ENCODE measurements around the gene EDNRA.

EDNRA gene

DNA sequence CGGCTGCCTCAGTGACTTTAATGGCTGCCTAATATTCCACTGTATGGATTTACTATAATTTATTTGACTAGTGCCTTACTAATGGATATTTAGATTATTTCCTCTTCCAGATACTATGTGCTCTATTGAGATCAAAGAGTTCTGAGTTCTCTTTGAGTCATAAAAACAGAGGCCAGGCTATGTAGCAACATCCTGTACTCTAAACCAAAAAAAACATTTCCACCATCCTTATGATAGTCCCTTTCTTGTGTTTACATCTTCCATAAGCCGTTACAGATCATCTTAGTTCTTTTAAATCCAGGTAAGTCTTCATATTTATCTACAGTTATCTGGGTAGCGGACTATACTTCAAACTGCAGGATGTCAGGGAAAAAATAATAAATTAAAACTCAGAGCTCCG, 79.7 kb downstream of the EDNRA start:
- no peaks in the 10 kb centered on the region for H3K4me1 Mint-ChIP-seq
- ATAC-seq (replicated peaks; ENCODE audit: extremely low read depth, poor library complexity, severe bottlenecking) (no peak), DNase-seq (ENCODE audit: low spot score in 2 of 2) (no peak)
- no peak overlapping the region for H3K4me3 Mint-ChIP-seq
- no peaks in the 10 kb centered on the region for H3K36me3 Mint-ChIP-seq (ENCODE audit: insufficient read depth)
- H3K9me3 Mint-ChIP-seq: no peaks in the 10 kb centered on the region
- no peak overlapping the region for H3K27ac Mint-ChIP-seq (ENCODE audit: low read depth)
- peaks cover 8% of the 10 kb centered on the region for H3K27me3 Mint-ChIP-seq

DNA sequence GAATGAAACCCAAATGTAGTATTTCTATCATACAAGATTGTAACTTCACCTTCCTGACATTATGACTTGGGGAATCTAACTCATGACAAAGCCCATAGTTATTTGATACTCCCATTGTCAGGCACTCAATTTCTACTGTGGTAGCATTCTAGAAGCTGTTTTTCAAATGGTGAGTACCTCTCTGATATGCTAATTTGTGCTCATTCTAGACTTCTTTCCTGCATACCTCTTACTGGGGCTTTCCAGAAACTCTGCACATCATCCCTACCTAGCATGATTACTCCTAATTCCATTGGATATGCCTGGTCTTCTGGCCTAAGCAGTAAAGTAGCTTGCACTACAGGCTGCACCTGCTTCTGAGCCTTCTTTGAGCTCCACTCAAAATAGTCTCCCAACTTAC, 85.9 kb downstream of the EDNRA start:
- DNase-seq (ENCODE audit: low spot score in 2 of 2) (no peak), ATAC-seq (replicated peaks; ENCODE audit: extremely low read depth, poor library complexity, severe bottlenecking) (no peak)
- Mint-ChIP-seq H3K27ac (ENCODE audit: low read depth) (no peak overlapping the region), H3K4me3 (no peak overlapping the region), H3K27me3 (peaks cover 60% of the 10 kb centered on the region), H3K36me3 (ENCODE audit: insufficient read depth) (no peaks in the 10 kb centered on the region), H3K9me3 (no peaks in the 10 kb centered on the region), H3K4me1 (no peaks in the 10 kb centered on the region)

DNA sequence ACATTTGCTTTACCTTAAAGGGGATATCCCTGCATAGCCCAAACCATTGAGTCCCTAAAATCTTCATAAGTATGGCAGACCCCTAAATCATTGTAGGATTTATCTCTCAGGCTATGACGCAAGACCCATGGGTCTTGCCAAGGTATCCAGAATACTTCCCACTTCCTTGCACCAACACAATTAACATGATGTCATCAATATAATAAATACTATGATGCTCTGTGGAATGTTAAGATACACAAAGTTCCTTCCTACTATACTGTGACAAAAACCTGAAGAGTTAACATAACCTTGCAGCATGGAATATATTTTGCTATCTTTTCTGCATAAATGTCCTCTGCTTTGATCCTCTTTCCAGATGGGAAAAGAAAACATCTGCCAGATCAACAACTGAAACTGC, 86.4 kb downstream of the EDNRA start:
- Mint-ChIP-seq H3K4me1 (no peaks in the 10 kb centered on the region), H3K27ac (ENCODE audit: low read depth) (no peak overlapping the region), H3K9me3 (no peaks in the 10 kb centered on the region), H3K27me3 (peaks cover 60% of the 10 kb centered on the region), H3K36me3 (ENCODE audit: insufficient read depth) (no peaks in the 10 kb centered on the region), H3K4me3 (no peak overlapping the region)
- ATAC-seq (replicated peaks; ENCODE audit: extremely low read depth, poor library complexity, severe bottlenecking): no peak
- DNase-seq (ENCODE audit: low spot score in 2 of 2): no peak

DNA sequence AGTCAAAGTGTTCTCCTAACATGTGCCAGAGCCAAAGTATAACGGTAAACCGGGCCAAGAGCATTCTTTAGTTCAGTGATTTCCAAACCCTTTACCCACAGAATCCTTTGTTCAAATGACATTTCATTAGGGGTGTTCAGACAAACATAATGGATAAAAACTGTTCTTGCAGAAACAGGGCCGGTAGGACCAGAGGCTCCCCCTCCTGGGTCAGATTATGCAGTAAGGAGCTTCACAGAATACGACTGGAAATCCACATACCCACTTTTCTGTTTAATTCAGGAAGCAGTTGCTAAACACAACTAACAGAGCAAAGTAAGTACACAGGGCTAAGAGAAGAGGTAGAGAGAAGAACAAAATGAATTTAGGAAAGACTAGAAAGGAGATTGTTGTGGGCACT, 89.7 kb downstream of the EDNRA start:
- Mint-ChIP-seq H3K36me3 (ENCODE audit: insufficient read depth) (no peaks in the 10 kb centered on the region), H3K27me3 (peaks cover 52% of the 10 kb centered on the region), H3K4me1 (no peaks in the 10 kb centered on the region), H3K9me3 (no peaks in the 10 kb centered on the region), H3K27ac (ENCODE audit: low read depth) (no peak overlapping the region), H3K4me3 (no peak overlapping the region)
- ATAC-seq (replicated peaks; ENCODE audit: extremely low read depth, poor library complexity, severe bottlenecking): no peak
- DNase-seq (ENCODE audit: low spot score in 2 of 2): no peak

DNA sequence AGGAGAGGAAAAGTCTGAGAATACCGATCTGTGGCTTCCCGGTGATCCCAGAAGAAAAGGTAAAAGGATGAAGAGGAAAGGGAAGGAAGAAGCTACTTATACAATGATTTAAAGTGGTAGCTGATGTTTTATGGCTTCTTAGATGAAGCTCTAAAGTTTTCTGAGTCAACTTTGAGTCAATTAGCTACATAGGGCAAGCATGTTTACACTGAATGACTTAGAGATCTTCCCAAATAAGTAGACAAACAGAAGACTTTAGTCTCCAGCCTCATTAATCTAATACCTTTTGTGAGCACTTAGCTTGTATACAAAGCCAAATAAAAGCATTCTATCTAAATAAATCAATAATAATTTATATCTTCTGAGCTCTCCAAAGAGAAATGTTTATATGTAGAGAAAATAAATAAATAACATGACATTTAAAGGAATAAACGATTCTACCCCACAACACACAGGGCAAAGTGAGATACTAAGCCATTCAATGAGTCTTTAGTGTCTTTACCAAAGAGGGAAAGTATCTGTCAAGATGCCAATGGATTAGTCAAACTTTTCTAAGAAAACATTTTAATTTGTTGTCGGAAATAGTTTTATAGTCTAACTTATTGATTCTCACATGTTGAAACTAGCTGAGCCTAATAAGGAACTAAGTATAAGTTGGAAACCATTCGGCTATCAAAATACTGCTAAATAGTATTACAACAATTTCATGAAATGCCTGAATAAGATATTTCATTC, 90.3 kb downstream of the EDNRA start:
- ATAC-seq (replicated peaks; ENCODE audit: extremely low read depth, poor library complexity, severe bottlenecking) (no peak), DNase-seq (ENCODE audit: low spot score in 2 of 2) (no peak)
- Mint-ChIP-seq H3K36me3 (ENCODE audit: insufficient read depth) (no peaks in the 10 kb centered on the region), H3K9me3 (no peaks in the 10 kb centered on the region), H3K4me3 (no peak overlapping the region), H3K4me1 (no peaks in the 10 kb centered on the region), H3K27me3 (peaks cover 47% of the 10 kb centered on the region), H3K27ac (ENCODE audit: low read depth) (no peak overlapping the region)

DNA sequence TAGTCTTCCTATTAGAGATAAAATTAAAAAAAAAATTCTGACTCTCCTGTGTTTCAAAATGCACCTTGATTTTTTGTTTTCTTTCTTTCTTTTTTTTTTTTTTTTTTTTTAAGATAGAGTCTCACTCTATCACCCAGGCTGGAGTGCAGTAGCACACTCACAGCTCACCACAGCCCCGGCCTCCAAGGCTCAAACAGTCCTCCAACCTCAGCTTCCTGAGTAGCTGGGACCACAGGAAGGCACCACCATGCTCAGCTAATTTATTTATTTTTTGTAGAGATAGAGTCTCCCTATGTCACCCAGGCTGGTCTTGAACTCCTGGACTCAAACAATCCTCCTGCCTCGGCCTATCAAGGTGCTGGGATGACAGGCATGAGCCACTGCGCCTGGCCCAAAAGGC, 95.2 kb downstream of the EDNRA start:
- DNase-seq (ENCODE audit: low spot score in 2 of 2) (no peak), ATAC-seq (replicated peaks; ENCODE audit: extremely low read depth, poor library complexity, severe bottlenecking) (no peak)
- Mint-ChIP-seq H3K4me3 (no peak overlapping the region), H3K4me1 (no peaks in the 10 kb centered on the region), H3K9me3 (no peaks in the 10 kb centered on the region), H3K36me3 (ENCODE audit: insufficient read depth) (no peaks in the 10 kb centered on the region), H3K27ac (ENCODE audit: low read depth) (no peak overlapping the region), H3K27me3 (peaks cover 9% of the 10 kb centered on the region)

DNA sequence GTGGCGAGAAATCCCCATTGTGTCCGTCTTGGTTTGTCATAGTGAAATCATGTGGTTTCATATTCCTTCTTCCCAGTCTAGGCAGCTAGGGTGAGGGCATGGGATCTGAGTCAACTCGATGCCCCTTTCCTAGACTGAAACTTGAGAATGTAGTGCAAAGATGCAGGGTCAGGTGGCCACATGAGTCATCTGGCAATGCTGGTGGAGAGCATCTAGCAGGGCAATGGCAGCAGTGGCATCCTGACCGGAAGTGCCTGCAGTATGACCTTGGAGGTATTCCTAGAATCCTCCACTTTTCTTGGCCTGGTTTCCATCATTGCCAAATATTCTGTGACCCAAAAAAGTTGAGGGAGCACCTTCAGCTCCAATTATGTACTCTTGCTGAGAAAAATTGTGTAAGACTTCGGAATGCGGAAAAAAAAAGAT, 97.2 kb downstream of the EDNRA start:
- no peaks in the 10 kb centered on the region for H3K36me3 Mint-ChIP-seq (ENCODE audit: insufficient read depth)
- peaks cover 7% of the 10 kb centered on the region for H3K27me3 Mint-ChIP-seq
- ATAC-seq (replicated peaks; ENCODE audit: extremely low read depth, poor library complexity, severe bottlenecking): no peak

DNA sequence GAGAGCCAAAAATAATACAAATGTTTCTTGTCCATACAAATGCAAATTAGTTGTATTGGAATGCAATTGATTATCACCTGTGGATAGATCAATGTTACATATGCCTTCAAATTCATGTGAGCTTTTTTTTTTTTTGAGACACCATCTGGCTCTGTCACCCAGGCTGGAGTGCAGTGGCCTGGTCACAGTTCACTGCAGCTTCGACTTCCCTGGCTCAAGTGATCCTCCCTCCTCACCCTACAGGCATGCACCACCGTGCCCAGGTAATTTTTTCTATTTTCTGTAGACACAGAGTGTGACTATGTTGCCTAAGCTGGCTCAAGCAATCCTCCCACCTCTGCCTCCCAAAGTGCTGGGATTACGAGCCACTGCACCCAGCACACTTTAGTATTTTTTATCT, 97.7 kb downstream of the EDNRA start:
- ATAC-seq (replicated peaks; ENCODE audit: extremely low read depth, poor library complexity, severe bottlenecking) (no peak), DNase-seq (ENCODE audit: low spot score in 2 of 2) (no peak)
- H3K4me3 Mint-ChIP-seq: no peak overlapping the region
- H3K4me1 Mint-ChIP-seq: no peaks in the 10 kb centered on the region
- H3K27ac Mint-ChIP-seq (ENCODE audit: low read depth): no peak overlapping the region
- peaks cover 7% of the 10 kb centered on the region for H3K27me3 Mint-ChIP-seq
- H3K9me3 Mint-ChIP-seq: no peaks in the 10 kb centered on the region
- no peaks in the 10 kb centered on the region for H3K36me3 Mint-ChIP-seq (ENCODE audit: insufficient read depth)

More for the DNA sequence above, 97.2 kb downstream of the EDNRA start:
- Mint-ChIP-seq H3K9me3 (no peaks in the 10 kb centered on the region), H3K27ac (ENCODE audit: low read depth) (no peak overlapping the region), H3K4me3 (no peak overlapping the region), H3K4me1 (no peaks in the 10 kb centered on the region)
- no peak for DNase-seq (ENCODE audit: low spot score in 2 of 2)

DNA sequence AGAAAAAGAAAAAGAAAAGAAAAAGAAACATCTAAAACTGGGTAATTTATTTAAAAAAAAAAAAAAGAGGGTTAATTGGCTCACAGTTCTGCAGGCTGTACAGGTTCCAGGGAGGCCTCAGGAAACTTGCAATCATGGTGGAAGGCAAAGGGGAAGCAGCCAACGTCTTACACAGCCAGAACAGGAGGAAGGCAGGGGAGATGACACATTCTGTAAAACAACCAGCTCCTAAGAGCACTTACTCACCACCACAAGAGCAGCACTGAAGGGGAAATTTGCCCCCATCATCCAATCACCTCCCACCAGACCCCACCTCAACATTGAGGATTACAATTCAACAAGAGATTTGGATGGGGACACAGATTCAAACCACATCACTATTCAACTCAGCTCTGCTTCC, 99.5 kb downstream of the EDNRA start:
- H3K27ac Mint-ChIP-seq (ENCODE audit: low read depth): no peak overlapping the region
- H3K36me3 Mint-ChIP-seq (ENCODE audit: insufficient read depth): no peaks in the 10 kb centered on the region
- no peaks in the 10 kb centered on the region for H3K4me1 Mint-ChIP-seq
- peaks cover 7% of the 10 kb centered on the region for H3K27me3 Mint-ChIP-seq
- no peak for DNase-seq (ENCODE audit: low spot score in 2 of 2)
- no peak for ATAC-seq (replicated peaks; ENCODE audit: extremely low read depth, poor library complexity, severe bottlenecking)
- H3K4me3 Mint-ChIP-seq: no peak overlapping the region
- no peaks in the 10 kb centered on the region for H3K9me3 Mint-ChIP-seq

DNA sequence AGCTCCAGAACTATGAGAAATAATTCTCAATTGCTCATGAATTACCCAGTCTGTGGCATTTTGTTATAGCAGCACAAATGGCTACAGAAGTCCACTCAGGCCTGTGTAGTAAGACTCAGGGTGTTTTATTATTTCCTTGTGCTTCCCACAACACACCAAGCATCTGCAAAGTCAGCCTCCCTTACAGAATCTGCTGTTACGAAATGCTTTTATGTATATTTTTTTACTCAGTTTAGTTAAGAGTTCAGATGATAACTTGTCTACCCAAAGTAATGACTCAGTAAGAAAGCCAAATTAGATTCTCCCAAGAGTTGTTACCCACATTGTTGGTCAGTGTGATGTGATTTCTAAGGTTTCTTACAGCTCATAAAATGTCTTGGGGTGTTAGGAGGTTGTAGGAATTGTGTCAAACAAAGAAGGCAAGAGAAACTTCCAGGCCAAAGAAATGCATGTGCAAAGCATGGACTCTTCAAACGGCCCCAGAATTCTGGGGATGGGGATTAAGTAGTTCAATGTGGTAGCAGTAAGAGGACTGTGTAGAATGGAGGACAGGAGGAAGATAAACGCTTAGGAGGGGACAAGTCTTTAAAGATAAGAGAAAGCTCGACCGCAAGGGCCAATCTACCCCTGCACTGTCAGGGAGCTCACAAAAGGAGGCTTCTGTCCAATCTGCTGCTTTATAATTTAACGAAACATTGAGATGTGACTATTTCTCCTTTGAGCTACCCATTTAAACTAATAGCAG, 100.9 kb downstream of the EDNRA start:
- H3K4me3 Mint-ChIP-seq: no peak overlapping the region
- H3K9me3 Mint-ChIP-seq: no peaks in the 10 kb centered on the region
- no peak for DNase-seq (ENCODE audit: low spot score in 2 of 2)
- ATAC-seq (replicated peaks; ENCODE audit: extremely low read depth, poor library complexity, severe bottlenecking): no peak
- H3K36me3 Mint-ChIP-seq (ENCODE audit: insufficient read depth): no peaks in the 10 kb centered on the region
- H3K27ac Mint-ChIP-seq (ENCODE audit: low read depth): no peak overlapping the region
- H3K27me3 Mint-ChIP-seq: peaks cover 7% of the 10 kb centered on the region
- no peaks in the 10 kb centered on the region for H3K4me1 Mint-ChIP-seq

DNA sequence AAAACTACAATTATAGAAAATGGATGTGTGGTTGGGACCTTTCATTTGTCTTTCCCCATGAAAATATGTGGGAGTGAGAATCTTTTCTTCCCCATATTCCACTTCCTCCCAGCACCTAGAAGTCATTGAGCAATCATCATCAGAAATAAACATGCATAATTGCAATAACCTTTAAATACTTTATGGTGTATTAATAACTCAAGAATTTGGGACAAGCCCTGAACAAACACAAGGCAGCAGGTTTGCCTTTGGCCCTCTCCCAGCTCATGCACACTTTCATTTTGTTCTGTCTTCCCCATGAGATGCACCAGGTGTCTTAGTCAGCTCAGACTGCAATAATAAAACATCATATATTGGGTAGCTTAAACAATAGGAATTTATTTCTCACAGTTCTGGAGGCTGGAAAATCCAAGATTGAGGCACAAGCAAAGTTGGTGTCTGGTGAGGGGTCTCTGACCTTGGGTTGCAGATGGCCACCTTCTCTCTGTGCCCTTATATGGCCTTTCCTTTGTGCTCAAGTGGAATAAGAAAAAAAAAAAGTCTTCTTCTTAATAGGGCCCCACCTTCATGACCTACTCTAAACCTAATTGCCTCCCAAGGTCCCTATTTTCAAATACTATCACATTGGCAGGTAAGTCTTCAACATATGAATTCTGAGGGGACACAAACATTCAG, 101.6 kb downstream of the EDNRA start:
- Mint-ChIP-seq H3K27me3 (peaks cover 7% of the 10 kb centered on the region), H3K27ac (ENCODE audit: low read depth) (no peak overlapping the region), H3K4me1 (no peaks in the 10 kb centered on the region), H3K4me3 (no peak overlapping the region), H3K9me3 (no peaks in the 10 kb centered on the region), H3K36me3 (ENCODE audit: insufficient read depth) (no peaks in the 10 kb centered on the region)
- no peak for ATAC-seq (replicated peaks; ENCODE audit: extremely low read depth, poor library complexity, severe bottlenecking)
- no peak for DNase-seq (ENCODE audit: low spot score in 2 of 2)

DNA sequence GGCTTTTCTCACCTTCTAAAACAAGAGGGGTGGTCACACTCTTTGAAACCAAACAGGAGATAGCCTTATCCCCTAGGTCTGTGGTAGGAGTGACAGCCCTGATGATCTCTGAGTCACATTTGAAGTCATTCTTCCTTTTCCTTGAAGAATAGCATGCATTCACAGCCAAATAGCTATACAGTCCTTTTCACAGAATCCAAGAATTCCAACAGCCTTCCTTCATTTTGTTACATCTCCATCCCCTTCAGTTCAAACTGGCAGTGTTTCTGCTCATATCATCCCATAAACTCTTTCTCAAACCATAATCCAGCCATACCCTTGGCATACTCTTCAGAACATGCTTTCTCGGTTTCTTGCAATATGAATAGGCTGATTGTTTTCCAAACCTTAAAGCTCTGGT, 103.0 kb downstream of the EDNRA start:
- Mint-ChIP-seq H3K36me3 (ENCODE audit: insufficient read depth) (no peaks in the 10 kb centered on the region), H3K27me3 (no peaks in the 10 kb centered on the region), H3K4me1 (no peaks in the 10 kb centered on the region), H3K27ac (ENCODE audit: low read depth) (no peak overlapping the region), H3K9me3 (no peaks in the 10 kb centered on the region), H3K4me3 (no peak overlapping the region)
- DNase-seq (ENCODE audit: low spot score in 2 of 2) (no peak), ATAC-seq (replicated peaks; ENCODE audit: extremely low read depth, poor library complexity, severe bottlenecking) (no peak)

DNA sequence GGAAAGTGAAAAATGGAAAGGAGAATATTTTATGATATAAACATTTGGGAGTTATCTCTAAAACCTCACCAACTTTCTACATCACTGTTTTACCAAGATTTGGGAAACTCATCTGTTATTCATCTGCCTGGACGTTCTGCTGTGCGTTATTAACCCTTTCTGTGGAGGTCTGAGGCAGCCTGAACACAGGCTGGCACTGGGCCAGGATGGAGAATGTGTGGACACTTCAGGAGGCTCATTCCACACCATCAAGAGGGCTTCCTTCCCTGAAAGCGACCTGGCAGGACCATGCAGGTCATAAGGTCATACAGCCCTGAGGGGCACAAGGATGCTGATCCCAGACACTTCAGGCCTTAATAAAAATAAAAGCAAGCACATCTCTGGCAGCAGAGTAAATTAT, 105.1 kb downstream of the EDNRA start:
- Mint-ChIP-seq H3K4me1 (no peaks in the 10 kb centered on the region), H3K27me3 (no peaks in the 10 kb centered on the region), H3K4me3 (no peak overlapping the region), H3K27ac (ENCODE audit: low read depth) (no peak overlapping the region), H3K36me3 (ENCODE audit: insufficient read depth) (no peaks in the 10 kb centered on the region), H3K9me3 (no peaks in the 10 kb centered on the region)
- ATAC-seq (replicated peaks; ENCODE audit: extremely low read depth, poor library complexity, severe bottlenecking): no peak
- DNase-seq (ENCODE audit: low spot score in 2 of 2): no peak

Measured in central memory CD8-positive, alpha-beta T cell (primary cell).